H54 (cell line): ENCODE measurements around the gene ATXN7L1.

Experiments used
- DNase-seq: peaks from one replicate; pipeline ENCODE4 v3.0.0; 2011; ENCODE audit warnings: low spot score, mixed read lengths; ENCODE audit not compliant: insufficient read length
- FAIRE-seq: peaks from 3 replicates; lab custom pipeline; 2011; peaks lifted over from hg19 to GRCh38; lab: Jason Lieb, UNC
- POLR2A ChIP-seq: IDR thresholded peaks from 2 replicates; pipeline ENCODE4 v1.6.1; 2011; ENCODE audit warnings: low read depth, mild to moderate bottlenecking, low read length

Gene ATXN7L1

DNA sequence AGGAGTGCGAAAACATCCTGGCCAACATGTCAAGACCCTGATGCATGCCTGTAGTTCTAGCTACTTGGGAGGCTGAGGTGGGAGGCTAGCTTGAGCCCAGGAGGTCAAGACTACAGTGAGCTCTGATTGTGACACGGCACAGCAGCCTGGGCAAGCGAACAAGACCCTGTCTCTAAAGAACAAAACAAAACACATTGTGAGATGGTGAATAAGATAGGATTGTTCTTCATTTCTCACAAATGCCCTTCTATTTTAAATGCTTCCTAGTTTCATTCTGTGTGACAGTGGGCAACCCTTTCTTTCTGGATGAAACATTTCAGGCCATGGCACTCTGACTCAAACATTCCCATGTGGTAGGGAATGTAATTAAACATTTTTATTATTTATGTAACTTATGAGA, 308.6 kb downstream of the ATXN7L1 start:
- TF ChIP-seq POLR2A: no peak
- FAIRE-seq (no peak), DNase-seq (no peak)

DNA sequence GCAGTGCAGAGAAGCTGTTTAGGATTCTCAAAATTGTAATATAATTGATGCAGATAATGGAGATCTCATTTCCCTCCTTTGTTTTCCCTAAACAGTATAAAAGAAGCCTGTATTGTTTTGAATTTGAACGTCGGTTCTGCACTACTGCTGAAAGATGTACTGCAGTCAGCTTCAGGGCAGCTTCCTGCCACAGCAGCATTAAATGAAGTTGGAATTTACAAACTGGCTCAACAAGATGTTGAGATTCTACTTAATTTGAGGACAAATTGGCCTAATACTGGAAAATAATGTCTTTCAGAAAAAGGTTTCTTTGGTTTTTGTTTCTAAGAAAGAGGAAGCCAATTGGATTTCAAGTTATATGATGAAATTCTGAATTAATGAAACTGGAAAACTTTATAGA, 309.4 kb downstream of the ATXN7L1 start:
- TF ChIP-seq POLR2A: no peak
- DNase-seq: no peak

DNA sequence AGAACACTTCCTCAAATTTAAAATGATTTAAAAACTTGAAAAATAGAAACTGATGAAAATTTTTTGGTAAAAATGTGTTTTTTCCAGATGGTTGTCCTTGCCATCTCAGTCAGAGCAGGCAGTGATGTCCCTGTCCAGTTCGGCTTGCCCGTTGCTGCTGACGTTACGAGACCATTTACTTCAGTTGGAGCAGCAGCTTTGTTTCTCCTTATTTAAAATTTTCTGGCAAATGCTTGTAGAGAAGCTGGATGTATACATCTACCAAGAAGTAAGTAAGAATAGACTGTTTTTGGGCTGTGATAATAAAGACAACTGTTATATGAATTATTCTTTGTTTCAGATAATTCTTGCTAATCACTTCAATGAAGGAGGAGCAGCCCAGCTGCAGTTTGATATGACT, 311.2 kb downstream of the ATXN7L1 start:
- no peak for TF ChIP-seq POLR2A
- DNase-seq (no peak), FAIRE-seq (no peak)

More for the DNA sequence above, 309.4 kb downstream of the ATXN7L1 start:
- FAIRE-seq: no peak

- no peak for FAIRE-seq
- no peak for TF ChIP-seq POLR2A
- DNase-seq: no peak
Observed at GRCh38 chr7:105559926-105560325, 316.5 kb downstream of the ATXN7L1 start.
